Putamen (tissue), 1 donor: ENCODE measurements around the gene DCTN2.
"Not testable (repeated sequence)": the region's sequence is repeated elsewhere in the genome, so short reads cannot be mapped to it uniquely, and the experiment has no call there.

ENCODE experiments used
- DNase-seq: peaks from one replicate; pipeline ENCODE4 v3.0.0-alpha.2; 2016; ENCODE audit warnings: low spot score

The DCTN2 gene

GRCh38 chr12:57576613-57577160, 29.7 kb upstream of the DCTN2 start:
- DNase-seq = no peak

DNA sequence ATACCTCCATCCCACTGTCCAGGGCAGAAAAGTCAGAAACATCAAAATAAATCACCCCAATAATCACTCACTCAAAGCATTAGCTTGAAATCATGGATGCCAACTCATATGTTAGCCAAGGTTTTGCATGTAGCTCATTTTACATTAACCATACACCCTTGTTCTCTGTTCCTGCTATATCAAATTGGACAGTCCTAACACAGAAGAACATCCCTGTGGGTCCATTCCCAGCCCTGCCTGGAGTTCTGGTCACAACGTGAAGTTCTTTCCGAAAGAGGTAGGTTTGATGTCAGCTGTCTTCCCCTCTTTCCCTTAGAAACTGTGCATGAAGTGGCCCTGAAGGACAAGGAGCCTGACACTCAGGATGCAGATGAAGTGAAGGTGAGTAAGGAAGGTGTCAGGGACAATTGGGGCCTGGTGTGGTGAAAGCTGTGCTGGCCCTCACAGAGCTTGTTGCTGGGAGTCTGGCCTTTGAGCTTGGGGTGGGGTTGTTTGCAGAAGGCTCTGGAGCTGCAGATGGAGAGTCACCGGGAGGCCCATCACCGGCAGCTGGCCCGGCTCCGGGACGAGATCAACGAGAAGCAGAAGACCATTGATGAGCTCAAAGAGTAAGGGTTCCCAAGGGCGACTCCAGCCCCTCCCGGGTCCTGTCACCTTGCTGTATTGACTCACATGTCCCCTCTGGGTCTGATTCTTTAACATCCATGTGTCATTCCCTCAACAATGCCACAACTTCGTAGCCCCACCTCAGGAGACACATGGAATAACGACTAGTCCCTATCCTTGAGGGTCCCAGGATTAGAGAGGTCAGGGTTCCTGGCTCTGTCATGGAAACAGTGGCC, 29.0 kb upstream of the DCTN2 start:
- DNase-seq = no peak

DNA sequence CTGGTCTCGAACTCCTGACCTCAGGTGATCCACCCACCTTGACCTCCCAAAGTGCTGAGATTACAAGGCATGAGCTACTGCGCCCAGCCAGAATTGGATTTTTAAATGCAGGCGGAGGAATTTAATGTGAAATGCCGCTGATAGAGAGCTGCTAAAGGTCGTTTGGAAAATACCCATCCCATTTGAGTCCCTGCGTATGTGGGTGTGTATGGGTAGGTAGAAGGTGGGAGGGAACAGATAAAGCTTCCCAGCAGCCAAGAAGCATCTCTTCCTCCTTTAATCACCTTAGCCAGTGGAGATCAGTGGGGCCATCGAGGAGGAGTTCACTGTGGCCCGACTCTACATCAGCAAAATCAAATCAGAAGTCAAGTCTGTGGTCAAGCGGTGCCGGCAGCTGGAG, 27.8 kb upstream of the DCTN2 start:
- no peak for DNase-seq

- no peak for DNase-seq
Measured at GRCh38 chr12:57571926-57572762, 25.2 kb upstream of the DCTN2 start.

GRCh38 chr12:57570438-57570837, 23.4 kb upstream of the DCTN2 start:
- not testable (repeated sequence) for DNase-seq

DNA sequence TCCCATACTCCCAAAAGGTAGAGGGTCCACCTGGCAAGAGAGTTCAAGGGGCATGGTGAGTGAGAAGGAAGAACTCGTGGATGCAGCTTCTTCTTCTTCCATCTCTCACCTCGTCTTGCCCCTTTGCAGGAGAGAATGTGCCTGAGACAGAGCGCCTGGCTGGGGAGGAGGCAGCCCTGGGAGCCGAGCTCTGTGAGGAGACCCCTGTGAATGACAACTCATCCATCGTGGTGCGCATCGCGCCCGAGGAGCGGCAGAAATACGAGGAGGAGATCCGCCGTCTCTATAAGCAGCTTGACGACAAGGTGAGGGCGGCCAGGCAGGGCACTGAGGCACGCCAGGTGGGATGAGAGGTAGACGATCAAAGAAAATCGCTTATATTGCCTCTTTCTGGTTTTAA, 22.9 kb upstream of the DCTN2 start:
- no peak for DNase-seq

GRCh38 chr12:57568838-57569237, 21.8 kb upstream of the DCTN2 start:
- DNase-seq = no peak

DNA sequence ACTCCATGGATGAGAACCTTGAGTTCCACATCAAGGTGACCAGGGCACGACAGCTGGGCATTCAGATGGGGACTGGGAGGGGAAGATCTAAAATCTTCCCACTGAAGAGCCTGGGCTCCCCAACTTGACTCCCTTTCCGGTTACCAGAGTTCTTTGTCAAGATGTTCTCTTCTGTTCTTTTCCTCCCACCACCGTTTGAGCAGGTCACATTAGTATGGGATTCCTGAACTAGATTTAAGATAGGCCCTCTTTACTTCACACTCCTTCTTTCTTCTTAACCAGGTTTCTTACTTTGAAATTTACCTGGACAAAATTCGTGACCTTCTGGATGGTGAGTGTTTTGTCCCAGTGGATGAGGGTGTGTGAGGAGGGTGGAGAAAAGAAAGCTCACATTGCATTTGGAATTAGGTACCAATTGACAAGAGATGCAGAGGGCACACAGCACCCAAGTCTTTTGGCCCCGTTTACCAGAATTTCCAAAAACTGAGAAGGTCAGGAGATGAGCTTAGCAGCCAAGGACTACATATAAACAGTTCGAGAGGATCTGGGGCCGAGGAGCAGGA, 17.3 kb upstream of the DCTN2 start:
- DNase-seq = no peak

DNA sequence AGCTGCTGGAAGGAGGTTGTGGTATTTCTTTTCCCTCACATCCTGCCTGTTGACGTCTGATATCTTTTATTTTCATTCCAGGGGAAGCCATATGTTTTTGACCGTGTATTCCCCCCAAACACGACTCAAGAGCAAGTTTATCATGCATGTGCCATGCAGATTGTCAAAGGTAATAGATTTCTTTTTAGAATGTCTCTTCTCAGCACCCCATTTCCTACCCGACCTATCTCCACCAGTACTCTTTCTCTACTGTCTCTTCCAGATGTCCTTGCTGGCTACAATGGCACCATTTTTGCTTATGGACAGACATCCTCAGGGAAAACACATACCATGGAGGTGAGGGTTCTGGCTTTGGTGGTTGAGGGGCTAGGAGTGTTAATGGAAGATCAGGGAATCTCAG, 16.4 kb upstream of the DCTN2 start:
- DNase-seq = no peak

- DNase-seq = not testable (repeated sequence)
Measured at GRCh38 chr12:57561117-57561516, 14.1 kb upstream of the DCTN2 start.

DNA sequence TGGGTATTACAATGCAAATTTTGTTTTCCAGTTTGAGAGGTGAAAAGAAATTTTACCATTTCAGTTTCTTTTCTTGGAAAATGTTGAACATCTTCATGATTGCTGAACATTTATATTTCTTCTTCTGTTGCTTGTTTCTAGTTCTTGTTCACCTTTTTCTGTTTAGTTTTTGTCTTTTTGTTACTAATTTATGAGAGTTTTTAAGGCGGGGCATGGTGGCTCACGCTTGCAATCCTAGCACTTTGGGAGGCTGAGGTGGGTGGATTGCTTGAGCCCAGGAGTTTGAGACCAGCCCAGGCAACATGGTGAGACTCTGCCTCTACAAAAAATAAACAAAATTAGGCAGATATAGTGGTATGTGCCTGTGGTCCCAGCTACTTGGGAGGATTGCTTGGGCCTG, 13.5 kb upstream of the DCTN2 start:
- no peak for DNase-seq

DNA sequence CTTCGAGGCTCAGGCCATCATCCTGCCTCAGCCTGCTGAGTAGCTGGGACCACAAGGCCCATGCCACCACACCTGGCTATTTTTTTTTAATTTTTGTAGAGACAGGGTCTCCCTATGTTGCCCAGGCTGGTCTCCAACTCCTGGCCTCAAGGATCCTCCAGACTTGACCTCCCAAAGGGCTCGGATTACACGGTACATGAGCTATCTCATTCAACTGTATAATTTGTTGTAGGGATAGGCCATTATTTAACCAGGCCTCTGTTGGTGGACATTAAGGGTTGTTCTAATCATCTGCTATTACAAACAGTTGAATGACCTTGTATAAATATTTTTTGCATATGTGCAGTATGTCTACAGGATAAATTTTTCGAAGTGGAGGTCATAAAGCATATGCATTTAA, 11.9 kb upstream of the DCTN2 start:
- no peak for DNase-seq

DNA sequence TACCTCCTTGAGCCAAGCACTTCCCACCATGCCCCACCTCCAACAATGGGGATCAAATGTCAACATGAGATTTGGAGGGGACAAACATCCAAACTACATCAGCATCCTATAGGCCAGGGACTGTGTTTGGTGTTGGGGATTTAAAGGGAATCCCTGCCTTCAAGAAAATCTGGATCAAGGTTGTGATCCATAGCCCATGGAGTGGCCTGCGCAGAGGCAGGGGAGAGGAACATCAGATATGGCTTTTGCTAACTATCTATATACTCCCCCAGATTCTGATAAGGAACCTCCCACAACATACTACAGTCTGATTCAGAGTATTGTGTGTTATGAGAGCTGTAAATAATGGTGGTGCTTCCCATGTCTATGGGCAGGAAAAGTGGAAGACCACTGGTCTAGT, 7.9 kb upstream of the DCTN2 start:
- no peak for DNase-seq

GRCh38 chr12:57554453-57554852, 7.5 kb upstream of the DCTN2 start:
- no peak for DNase-seq

DNA sequence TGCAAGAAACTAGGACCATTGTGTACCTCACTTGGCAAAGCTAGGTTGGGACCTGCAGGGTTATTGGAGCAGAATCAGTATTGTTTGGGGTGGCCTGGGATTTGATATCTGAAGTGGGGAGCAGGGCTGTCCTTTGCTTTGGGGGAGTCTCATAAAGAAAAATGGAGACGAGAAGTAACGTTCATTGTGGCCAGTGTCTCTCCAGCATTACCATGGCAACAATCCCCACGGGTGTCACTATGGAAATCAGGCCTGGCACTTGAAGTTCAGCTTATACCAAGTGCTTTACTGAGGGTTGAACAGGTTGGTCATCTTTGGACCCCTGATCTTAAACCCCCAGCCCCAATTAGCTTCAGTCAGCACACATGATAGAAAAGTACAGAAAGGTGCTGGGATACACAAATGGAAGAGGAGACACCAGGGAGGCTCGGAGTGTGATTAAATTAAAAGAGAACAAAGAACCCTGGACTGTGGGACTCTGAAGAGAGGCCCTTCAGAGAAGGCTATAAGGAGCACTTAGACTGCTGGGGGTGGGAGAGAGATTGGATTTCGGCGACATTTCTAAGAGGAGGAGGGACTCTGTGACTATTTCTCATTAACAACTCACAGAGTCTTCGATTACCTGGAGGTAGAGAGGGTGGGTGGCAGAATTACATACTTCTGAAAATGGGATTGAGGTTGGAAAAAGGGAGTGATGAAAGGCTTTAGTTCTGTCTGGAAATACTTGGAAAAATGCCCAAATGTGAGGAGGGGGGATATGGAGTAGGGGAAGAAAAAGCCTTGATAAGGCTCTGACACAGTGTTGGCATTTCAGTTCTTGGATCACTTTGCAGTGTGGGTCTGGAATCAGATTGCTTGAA, 6.6 kb upstream of the DCTN2 start:
- DNase-seq = no peak

DNA sequence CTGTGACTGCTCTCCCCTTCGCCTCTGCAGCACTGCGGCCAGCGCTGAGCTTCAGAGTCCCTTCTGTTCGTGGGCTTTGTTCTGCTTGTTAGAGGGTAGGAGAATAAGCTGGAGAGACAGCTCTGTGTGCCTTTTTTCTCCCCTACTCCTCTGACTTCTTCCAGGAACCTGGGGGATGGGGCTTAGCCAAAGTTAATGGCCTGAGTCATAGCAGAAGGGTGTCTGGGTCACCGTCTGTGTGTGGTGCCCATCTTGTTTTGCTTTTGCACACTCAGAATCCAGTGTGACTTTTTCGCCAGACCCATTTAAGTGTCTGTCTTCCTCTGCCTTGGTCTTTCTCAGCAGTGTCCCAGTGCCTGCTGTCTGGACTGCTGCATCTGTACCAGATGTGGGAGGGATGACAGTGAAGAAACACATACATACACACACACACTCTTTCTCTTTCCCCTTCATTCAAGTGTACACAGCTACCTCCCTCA, 5.9 kb upstream of the DCTN2 start:
- DNase-seq = no peak

DNA sequence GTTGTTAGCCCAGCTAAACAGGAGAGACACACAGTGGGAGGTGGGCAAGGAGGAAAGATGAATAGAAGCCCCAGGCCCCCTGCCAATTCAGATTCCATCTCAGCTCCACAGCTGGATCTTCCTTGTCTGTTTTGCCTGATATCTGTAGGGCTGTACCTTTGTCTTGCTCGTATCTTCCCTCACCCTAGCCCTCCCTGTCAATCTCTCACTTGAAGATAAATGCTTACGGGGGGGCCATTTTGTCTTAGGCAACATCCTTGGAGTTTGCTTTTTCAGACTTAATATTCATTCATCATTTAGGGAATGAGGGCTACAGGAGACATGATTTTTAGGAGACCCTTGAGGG, 5.3 kb upstream of the DCTN2 start:
- no peak for DNase-seq

DNA sequence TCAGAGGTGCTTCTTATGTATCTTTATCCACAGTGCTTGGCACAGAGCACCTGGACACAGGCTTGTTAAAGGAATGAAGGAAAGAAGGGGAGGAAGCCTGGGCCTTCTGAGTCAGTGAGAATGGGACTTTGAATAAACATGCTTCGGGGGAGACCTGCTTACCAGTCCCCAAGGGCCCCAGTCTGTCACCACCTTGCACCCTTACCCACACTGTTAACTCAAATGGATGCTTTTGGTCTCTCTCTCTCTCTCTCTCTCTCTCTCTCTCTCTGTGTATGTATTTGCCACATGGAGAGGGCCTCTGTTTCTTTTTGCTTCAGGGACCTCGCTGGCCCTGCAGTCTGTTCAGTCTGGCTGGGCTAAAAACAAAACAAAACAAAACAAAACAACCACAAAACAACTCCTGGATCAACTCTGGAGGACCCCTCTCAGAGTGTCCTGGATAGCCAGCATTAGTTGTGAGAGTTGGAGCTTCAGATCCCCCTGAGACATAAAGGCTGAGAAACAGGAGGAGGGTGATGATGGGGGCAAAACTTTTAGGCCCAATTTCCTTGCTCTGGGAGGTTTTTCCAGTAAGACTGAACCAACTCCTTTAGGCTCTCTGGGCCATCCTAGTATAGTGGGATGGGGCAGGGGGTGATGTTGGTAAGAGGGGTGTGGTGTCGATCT, 4.8 kb upstream of the DCTN2 start:
- DNase-seq = no peak

DNA sequence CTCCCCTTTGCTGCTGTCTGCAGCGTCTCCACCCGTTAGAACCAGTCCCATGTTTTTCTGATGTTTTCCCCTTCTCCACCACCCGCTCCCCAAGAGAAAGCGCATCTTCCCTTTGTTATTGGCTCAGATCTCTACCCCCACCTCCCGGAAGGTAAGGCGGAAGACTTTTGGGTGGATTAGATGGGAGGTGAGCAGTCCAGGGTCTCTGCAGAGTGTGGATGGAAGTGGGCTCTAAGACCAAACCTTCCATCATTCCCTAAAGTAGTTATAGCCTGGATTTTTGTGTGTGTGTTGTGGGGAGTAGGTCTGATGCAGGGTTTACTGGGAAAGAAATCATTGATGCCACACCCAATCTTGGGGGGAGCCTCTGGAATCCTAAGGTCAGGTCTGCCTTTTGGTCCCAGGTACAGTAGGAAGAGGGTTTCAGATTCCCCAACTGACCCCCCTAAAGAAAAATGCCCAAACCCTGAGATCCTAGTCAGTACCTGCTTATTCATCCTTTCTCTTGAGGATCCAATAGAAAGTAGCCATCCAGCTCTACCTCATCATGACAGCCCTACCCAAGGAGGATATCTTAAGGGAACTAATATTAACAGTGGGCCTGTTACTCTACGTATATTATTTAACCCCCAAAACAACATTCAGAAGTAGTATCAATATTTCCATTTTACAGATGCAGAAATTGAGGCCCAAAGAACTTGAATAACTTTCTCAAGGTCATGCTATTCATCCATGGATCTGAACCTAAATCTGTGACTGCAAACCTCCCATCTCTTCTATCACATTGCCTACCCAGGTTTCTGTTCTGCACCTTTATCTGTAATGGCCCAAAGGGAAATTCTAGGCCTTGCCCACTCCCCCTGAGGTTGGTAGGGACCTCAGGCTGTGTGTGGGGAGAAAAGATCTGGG, 3.9 kb upstream of the DCTN2 start:
- DNase-seq = no peak
